Neural cell (in vitro differentiated cells): ENCODE data around the gene OR52N2. TPM values are rescaled to one million over a fixed set of nuclear protein-coding genes. Genes with fewer than 3 reads are reported as not detected.

Source experiments
- H2AFZ ChIP-seq: fragments of 200-600, 300-800 bp; sonication (generic), shearing (Covaris generic); 2 replicates; pipeline ENCODE4 v1.6.0; 2014; ENCODE audit warnings: low read depth, mild to moderate bottlenecking, antibody characterized with exemption, low read length, moderate library complexity
- H3F3A ChIP-seq: fragments of 200-600 bp; shearing (Covaris generic); 2 replicates; pipeline ENCODE4 v1.6.1; 2016; ENCODE audit warnings: mild to moderate bottlenecking, moderate library complexity, mixed read lengths, antibody characterized with exemption, low read length; ENCODE audit not compliant: insufficient read depth, poor library complexity, severe bottlenecking
- H3K27ac ChIP-seq: fragments of 200-600, 300-800 bp; sonication (generic), shearing (Covaris generic); 2 replicates; pipeline ENCODE4 v1.5.1; 2014; ENCODE audit warnings: mild to moderate bottlenecking, low read length, moderate library complexity
- H3K27me3 ChIP-seq: fragments of 300-800, 200-600 bp; sonication (generic), shearing (Covaris generic); 2 replicates; pipeline ENCODE4 v1.6.0; 2014; ENCODE audit warnings: mild to moderate bottlenecking, low read depth, low read length, moderate library complexity; ENCODE audit not compliant: insufficient read depth
- H3K36me3 ChIP-seq: fragments of 300-800, 200-600 bp; sonication (generic), shearing (Covaris generic); 2 replicates; pipeline ENCODE4 v1.5.1; 2014; ENCODE audit warnings: mild to moderate bottlenecking, antibody characterized with exemption, low read length, moderate library complexity; ENCODE audit not compliant: insufficient read depth
- H3K4me2 ChIP-seq: fragments of 300-800, 200-600 bp; sonication (generic), shearing (Covaris generic); 2 replicates; pipeline ENCODE4 v1.6.0; 2014; ENCODE audit warnings: mild to moderate bottlenecking, low read length
- H3K4me3 ChIP-seq: fragments of 300-800, 200-600 bp; sonication (generic), shearing (Covaris generic); 2 replicates; pipeline ENCODE4 v1.5.1; 2014; ENCODE audit warnings: mild to moderate bottlenecking, low read length, moderate library complexity
- H3K79me2 ChIP-seq: fragments of 200-600 bp; shearing (Covaris generic); replicated peaks from 2 replicates; pipeline ENCODE4 v1.6.0; 2014; ENCODE audit warnings: mild to moderate bottlenecking, low read length, moderate library complexity; ENCODE audit not compliant: insufficient read depth
- H3K9ac ChIP-seq: fragments of 300-800, 200-600 bp; sonication (generic), shearing (Covaris generic); 2 replicates; pipeline ENCODE4 v1.6.1; 2016; ENCODE audit warnings: mild to moderate bottlenecking, low read length, mixed read lengths
- H3K9me2 ChIP-seq: fragments of 200-600 bp; shearing (Covaris generic); 2 replicates; pipeline ENCODE4 v1.6.1; 2016; ENCODE audit warnings: mild to moderate bottlenecking, low read length, mixed read lengths; ENCODE audit not compliant: insufficient read depth
- H3K9me3 ChIP-seq: fragments of 200-600, 300-800 bp; sonication (generic), shearing (Covaris generic); 2 replicates; pipeline ENCODE4 v1.6.1; 2016; ENCODE audit warnings: mild to moderate bottlenecking, mixed run types, low read length, moderate library complexity, mixed read lengths
- H4K20me1 ChIP-seq: fragments of 200-600 bp; shearing (Covaris generic); 2 replicates; pipeline ENCODE4 v1.6.1; 2016; ENCODE audit warnings: mild to moderate bottlenecking, mixed run types; ENCODE audit not compliant: insufficient read depth
- EP300 ChIP-seq: fragments of 450-650 bp; conservative IDR thresholded peaks from 2 replicates; pipeline ENCODE4 v1.6.1; 2014; ENCODE audit warnings: antibody characterized with exemption, mild to moderate bottlenecking, moderate library complexity; ENCODE audit not compliant: poor library complexity, severe bottlenecking
- EZH2 ChIP-seq: fragments of 200-600, 300-800 bp; shearing (Covaris generic), sonication (generic); IDR thresholded peaks from 2 replicates; pipeline ENCODE4 v1.6.1; 2014; ENCODE audit warnings: antibody characterized with exemption, low read length, borderline replicate concordance, mild to moderate bottlenecking; ENCODE audit not compliant: insufficient read depth, poor library complexity, severe bottlenecking
- MXI1 ChIP-seq: fragments of 450-650 bp; conservative IDR thresholded peaks from 2 replicates; pipeline ENCODE4 v1.6.1; 2014; ENCODE audit warnings: antibody characterized with exemption, mild to moderate bottlenecking; ENCODE audit not compliant: poor library complexity, severe bottlenecking
- POLR2AphosphoS5 ChIP-seq: IDR thresholded peaks from 2 replicates; pipeline ENCODE4 v1.6.1; 2012
- RAD21 ChIP-seq: fragments of 450-650 bp; conservative IDR thresholded peaks from 2 replicates; pipeline ENCODE4 v1.6.1; 2014; ENCODE audit warnings: antibody characterized with exemption, mild to moderate bottlenecking, moderate library complexity
- SMC3 ChIP-seq: fragments of 450-650 bp; conservative IDR thresholded peaks from 2 replicates; pipeline ENCODE4 v1.6.1; 2014; ENCODE audit warnings: antibody characterized with exemption, mild to moderate bottlenecking, moderate library complexity; ENCODE audit not compliant: poor library complexity
- TAF1 ChIP-seq: IDR thresholded peaks from 2 replicates; pipeline ENCODE4 v1.6.1; 2012; ENCODE audit warnings: low read depth
- polyA plus RNA-seq: library from polyadenylated mRNA; depleted of rRNA; stranded (reverse); fragments of >200 nt; gene quantifications from 2 replicates; pipeline ENCODE4 v1.2.3, GENCODE V29; 2014
- TF ChIP-seq, protein P1 (sequence below): IDR thresholded peaks from 2 replicates; pipeline ENCODE4 v1.6.1; 2012; ENCODE audit warnings: borderline replicate concordance
- TF ChIP-seq, protein P2 (sequence below): fragments of 450-650 bp; IDR thresholded peaks from 2 replicates; pipeline ENCODE4 v1.5.1; 2014; ENCODE audit warnings: antibody characterized with exemption, mild to moderate bottlenecking, moderate library complexity; ENCODE audit not compliant: poor library complexity, severe bottlenecking

The OR52N2 gene
- polyA plus RNA-seq, 1 donor from 2014 or later: not detected

DNA sequence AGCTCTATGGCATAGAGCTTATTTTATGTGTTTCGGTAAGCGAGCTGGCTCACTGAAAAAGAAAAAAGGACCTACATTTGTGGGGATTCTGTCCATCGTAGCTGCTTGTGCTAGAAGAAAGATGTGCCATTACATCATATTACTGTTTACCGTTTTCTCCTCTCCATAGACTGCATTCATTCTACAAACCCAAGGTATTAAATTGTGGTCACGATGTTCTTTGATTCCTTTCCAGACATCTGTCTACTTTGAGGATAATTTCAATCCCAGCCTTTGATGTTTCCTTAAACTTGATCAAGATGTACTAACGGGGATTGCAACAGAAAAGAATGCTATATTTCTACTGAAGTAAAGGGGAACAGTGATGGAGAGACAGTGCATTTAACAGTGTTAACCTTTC lies 12.2 kb upstream of the OR52N2 start:
- Histone ChIP-seq H3K4me3 (no peak overlapping the region), H3K9ac (no peak overlapping the region), H3K9me3 (no peaks in the 10 kb centered on the region), H3K27ac (no peak overlapping the region), H3K36me3 (no peaks in the 10 kb centered on the region), H3K79me2 (no peaks in the 10 kb centered on the region), H2AFZ (no peak overlapping the region), H3K9me2 (no peaks in the 10 kb centered on the region), H3K4me2 (no peak overlapping the region), H3F3A (no peaks in the 10 kb centered on the region), H4K20me1 (no peaks in the 10 kb centered on the region), H3K27me3 (no peaks in the 10 kb centered on the region)
- TF ChIP-seq EZH2: no peak
- TF ChIP-seq RAD21: no peak
- TF ChIP-seq TAF1: no peak
- TF ChIP-seq EP300: no peak
- TF ChIP-seq, protein P1, sequence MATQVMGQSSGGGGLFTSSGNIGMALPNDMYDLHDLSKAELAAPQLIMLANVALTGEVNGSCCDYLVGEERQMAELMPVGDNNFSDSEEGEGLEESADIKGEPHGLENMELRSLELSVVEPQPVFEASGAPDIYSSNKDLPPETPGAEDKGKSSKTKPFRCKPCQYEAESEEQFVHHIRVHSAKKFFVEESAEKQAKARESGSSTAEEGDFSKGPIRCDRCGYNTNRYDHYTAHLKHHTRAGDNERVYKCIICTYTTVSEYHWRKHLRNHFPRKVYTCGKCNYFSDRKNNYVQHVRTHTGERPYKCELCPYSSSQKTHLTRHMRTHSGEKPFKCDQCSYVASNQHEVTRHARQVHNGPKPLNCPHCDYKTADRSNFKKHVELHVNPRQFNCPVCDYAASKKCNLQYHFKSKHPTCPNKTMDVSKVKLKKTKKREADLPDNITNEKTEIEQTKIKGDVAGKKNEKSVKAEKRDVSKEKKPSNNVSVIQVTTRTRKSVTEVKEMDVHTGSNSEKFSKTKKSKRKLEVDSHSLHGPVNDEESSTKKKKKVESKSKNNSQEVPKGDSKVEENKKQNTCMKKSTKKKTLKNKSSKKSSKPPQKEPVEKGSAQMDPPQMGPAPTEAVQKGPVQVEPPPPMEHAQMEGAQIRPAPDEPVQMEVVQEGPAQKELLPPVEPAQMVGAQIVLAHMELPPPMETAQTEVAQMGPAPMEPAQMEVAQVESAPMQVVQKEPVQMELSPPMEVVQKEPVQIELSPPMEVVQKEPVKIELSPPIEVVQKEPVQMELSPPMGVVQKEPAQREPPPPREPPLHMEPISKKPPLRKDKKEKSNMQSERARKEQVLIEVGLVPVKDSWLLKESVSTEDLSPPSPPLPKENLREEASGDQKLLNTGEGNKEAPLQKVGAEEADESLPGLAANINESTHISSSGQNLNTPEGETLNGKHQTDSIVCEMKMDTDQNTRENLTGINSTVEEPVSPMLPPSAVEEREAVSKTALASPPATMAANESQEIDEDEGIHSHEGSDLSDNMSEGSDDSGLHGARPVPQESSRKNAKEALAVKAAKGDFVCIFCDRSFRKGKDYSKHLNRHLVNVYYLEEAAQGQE: no peak
- no peak for TF ChIP-seq MXI1
- TF ChIP-seq SMC3: no peak
- TF ChIP-seq POLR2AphosphoS5: no peak
- TF ChIP-seq, protein P2, sequence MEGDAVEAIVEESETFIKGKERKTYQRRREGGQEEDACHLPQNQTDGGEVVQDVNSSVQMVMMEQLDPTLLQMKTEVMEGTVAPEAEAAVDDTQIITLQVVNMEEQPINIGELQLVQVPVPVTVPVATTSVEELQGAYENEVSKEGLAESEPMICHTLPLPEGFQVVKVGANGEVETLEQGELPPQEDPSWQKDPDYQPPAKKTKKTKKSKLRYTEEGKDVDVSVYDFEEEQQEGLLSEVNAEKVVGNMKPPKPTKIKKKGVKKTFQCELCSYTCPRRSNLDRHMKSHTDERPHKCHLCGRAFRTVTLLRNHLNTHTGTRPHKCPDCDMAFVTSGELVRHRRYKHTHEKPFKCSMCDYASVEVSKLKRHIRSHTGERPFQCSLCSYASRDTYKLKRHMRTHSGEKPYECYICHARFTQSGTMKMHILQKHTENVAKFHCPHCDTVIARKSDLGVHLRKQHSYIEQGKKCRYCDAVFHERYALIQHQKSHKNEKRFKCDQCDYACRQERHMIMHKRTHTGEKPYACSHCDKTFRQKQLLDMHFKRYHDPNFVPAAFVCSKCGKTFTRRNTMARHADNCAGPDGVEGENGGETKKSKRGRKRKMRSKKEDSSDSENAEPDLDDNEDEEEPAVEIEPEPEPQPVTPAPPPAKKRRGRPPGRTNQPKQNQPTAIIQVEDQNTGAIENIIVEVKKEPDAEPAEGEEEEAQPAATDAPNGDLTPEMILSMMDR: no peak

DNA sequence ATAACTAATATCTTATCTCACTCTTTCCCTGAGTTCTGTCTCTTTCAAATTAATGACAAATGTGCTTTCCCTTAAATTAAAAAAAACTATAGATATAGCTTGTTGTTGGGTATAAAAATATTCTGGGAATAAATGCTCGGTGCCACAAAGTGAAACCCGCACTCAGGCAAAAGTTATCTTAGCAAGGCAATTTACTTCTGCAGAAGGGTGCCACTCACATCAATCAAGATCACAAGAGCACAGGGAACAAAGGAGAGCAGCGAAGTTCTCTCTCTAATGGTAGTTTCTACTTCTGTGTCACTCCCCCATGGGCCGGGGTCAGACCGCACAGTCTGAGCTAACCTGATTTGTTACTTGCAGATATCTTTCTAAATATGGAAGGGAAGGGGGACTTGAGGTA lies 4.7 kb upstream of the OR52N2 start:
- no peak overlapping the region for H3K4me2 ChIP-seq
- H2AFZ ChIP-seq: no peak overlapping the region
- no peaks in the 10 kb centered on the region for H3K36me3 ChIP-seq
- no peak overlapping the region for H3K9ac ChIP-seq
- H3K9me3 ChIP-seq: no peaks in the 10 kb centered on the region
- no peak overlapping the region for H3K27ac ChIP-seq
- H3K27me3 ChIP-seq: no peaks in the 10 kb centered on the region
- no peak overlapping the region for H3K4me3 ChIP-seq
- TF ChIP-seq SMC3 (no peak), EP300 (no peak), EZH2 (no peak), TAF1 (no peak), MXI1 (no peak), POLR2AphosphoS5 (no peak)
- TF ChIP-seq, protein P2: no peak
- TF ChIP-seq, protein P1: no peak
- H3F3A ChIP-seq: no peaks in the 10 kb centered on the region
- no peaks in the 10 kb centered on the region for H3K9me2 ChIP-seq
- no peaks in the 10 kb centered on the region for H4K20me1 ChIP-seq
- H3K79me2 ChIP-seq: no peaks in the 10 kb centered on the region
